Kidney (tissue), 14 donors: ENCODE data around the gene SOX30. TPM values are rescaled to one million over a fixed set of nuclear protein-coding genes. Genes with fewer than 3 reads are reported as not detected.
"Not testable (repeated sequence)": the region's sequence is repeated elsewhere in the genome, so short reads cannot be mapped to it uniquely, and the experiment has no call there.

Experiments used
- DNase-seq, 5 donors: peaks; one replicate each; pipeline ENCODE4 v3.0.0-alpha.2; 2013 to 2020
- FAIRE-seq: peaks from 2 replicates; lab custom pipeline; 2012; peaks lifted over from hg19 to GRCh38; lab: Jason Lieb, UNC
- H3K27ac ChIP-seq, 2 donors: one replicate each; pipeline ENCODE4 v1.7.0; 2013; ENCODE audit warnings: low read depth in 2 of 2, low read length in 2 of 2, inconsistent platforms in 1 of 2
- H3K27me3 ChIP-seq: one replicate; pipeline ENCODE4 v1.7.1; 2013; ENCODE audit warnings: low read length, inconsistent platforms; ENCODE audit not compliant: control insufficient read depth, insufficient read depth
- H3K36me3 ChIP-seq, 3 donors: one replicate each; pipeline versions ENCODE4 v1.7.0 to v1.7.1; 2013; ENCODE audit warnings: low read length in 3 of 3, control low read depth in 1 of 3, inconsistent platforms in 1 of 3; ENCODE audit not compliant: insufficient read depth in 3 of 3, control insufficient read depth in 2 of 3
- H3K4me1 ChIP-seq, 3 donors: one replicate each; pipeline versions ENCODE4 v1.7.0 to v1.7.1; 2013; ENCODE audit warnings: low read length in 3 of 3, inconsistent platforms in 1 of 3, low read depth in 1 of 3; ENCODE audit not compliant: control insufficient read depth in 2 of 3, insufficient read depth in 2 of 3
- H3K4me3 ChIP-seq, 3 donors: one replicate each; pipeline versions ENCODE4 v1.7.0 to v1.8.1; 2013; ENCODE audit warnings: low read length in 3 of 3, control low read depth in 1 of 3, inconsistent platforms in 1 of 3
- H3K9ac ChIP-seq, 3 donors: one replicate each; pipeline versions ENCODE4 v1.7.0 to v1.7.1; 2013; ENCODE audit warnings: low read length in 3 of 3, control low read depth in 1 of 3, inconsistent platforms in 1 of 3
- H3K9me3 ChIP-seq, 3 donors: one replicate each; pipeline versions ENCODE4 v1.7.0 to v1.7.1; 2013; ENCODE audit warnings: low read length in 3 of 3, control low read depth in 1 of 3, inconsistent platforms in 1 of 3; ENCODE audit not compliant: control insufficient read depth in 2 of 3, insufficient read depth in 1 of 3
- CTCF ChIP-seq: IDR thresholded peaks from 3 replicates; pipeline ENCODE4 v1.5.1; 2012; ENCODE audit warnings: mild to moderate bottlenecking, moderate library complexity, borderline replicate concordance; ENCODE audit not compliant: insufficient read depth; ENCODE audit errors: extremely low read depth
- intact Hi-C: fragments of 100-400 bp; cut with DNase I; formaldehyde crosslinking; loops from one replicate; pipeline ENCODE4 v1.11.1; 2022
- polyA plus RNA-seq: library from polyadenylated mRNA; stranded (reverse); fragments of 350-450 nt; fragmentation: Illumina TruSeq; extraction: RNeasy Lipid Tissue Mini Kit (QIAGEN cat#74804); gene quantifications from one replicate; pipeline ENCODE4 v1.2.3, GENCODE V29; 2014; ENCODE audit warnings: low read depth, low replicate concordance; ENCODE audit not compliant: insufficient read depth
- total RNA-seq: library from RNA; stranded (reverse); fragmentation: NEBNext Ultra II Directional; extraction: Animal tissue kit (Norgen Biotek cat#: 25700); gene quantifications from one replicate; pipeline ENCODE4 v1.2.1, GENCODE V29; 2021
- donor health status: control.
- donor health status: control.
- donor health status: control.
- donor health status: control.
- donor health status: control.
- donor health status: DM: yes; HTN: yes; CAD: no.
- donor health status: Normal renal cell carcinoma (clear cell type).

SOX30 gene
- total and polyA plus RNA-seq, 2 donors from 2014 or later = 0.09 TPM; not detected in 1

GRCh38 chr5:157681048-157681447 lies 28.8 kb upstream of the SOX30 start:
- FAIRE-seq (no peak), DNase-seq (no peak)
- Histone ChIP-seq H3K9me3 (no peaks in the 10 kb centered on the region), H3K27me3 (no peaks in the 10 kb centered on the region), H3K9ac (no peak overlapping the region), H3K4me1 (no peaks in the 10 kb centered on the region), H3K36me3 (no peaks in the 10 kb centered on the region), H3K27ac (no peak overlapping the region), H3K4me3 (no peak overlapping the region)
- intact Hi-C loops = no loop called here
- no peak for TF ChIP-seq CTCF

DNA sequence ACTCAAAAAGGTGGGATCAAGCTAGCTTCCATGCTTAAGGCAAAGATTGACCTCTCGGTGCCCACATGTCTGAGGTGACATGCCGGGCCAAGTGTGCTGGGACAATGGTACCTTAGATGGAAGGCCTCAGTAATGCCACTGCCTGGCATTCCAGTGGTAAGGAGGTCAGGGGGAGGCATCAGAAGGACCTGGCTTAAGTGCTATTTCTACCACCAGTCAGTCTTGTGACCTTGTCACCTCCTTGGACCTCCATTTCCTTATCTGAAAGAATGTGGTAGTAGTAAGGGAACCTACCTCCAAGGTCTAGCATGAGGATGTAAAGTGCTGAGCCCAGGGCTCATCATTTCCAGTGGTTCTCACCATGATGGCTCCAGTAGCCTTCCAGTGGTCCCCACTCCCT lies 28.0 kb upstream of the SOX30 start:
- no peak for TF ChIP-seq CTCF
- Histone ChIP-seq H3K4me3 (no peak overlapping the region), H3K27me3 (no peaks in the 10 kb centered on the region), H3K36me3 (no peaks in the 10 kb centered on the region), H3K27ac (no peak overlapping the region), H3K4me1 (no peaks in the 10 kb centered on the region), H3K9ac (no peak overlapping the region), H3K9me3 (no peaks in the 10 kb centered on the region)
- no peak for DNase-seq
- FAIRE-seq = no peak
- intact Hi-C loops = no loop called here

DNA sequence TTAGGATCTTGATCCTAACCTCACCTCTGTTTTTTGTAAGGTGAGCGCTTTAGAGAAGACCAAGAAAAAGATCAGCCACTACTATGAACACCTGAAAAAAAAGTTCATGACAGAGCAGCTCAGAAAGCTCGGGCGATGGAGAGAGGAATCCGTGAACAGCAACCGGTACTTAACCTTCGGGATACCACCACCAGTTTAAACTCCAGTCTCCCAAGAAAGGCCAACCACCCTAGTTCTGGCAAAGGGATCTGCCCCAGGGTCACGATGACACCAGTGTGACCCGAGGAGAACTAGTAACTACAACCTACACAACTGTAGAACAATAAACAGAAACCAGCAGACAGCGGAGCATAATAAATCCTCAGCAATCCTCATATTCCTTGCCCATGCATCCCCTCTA lies 27.6 kb upstream of the SOX30 start:
- no peak overlapping the region for H3K9ac ChIP-seq
- H3K27me3 ChIP-seq = no peaks in the 10 kb centered on the region
- TF ChIP-seq CTCF = no peak
- no peaks in the 10 kb centered on the region for H3K9me3 ChIP-seq
- no peak overlapping the region for H3K27ac ChIP-seq
- FAIRE-seq (no peak), DNase-seq (no peak)
- no peaks in the 10 kb centered on the region for H3K36me3 ChIP-seq
- intact Hi-C loops = no loop called here
- no peak overlapping the region for H3K4me3 ChIP-seq
- no peaks in the 10 kb centered on the region for H3K4me1 ChIP-seq

DNA sequence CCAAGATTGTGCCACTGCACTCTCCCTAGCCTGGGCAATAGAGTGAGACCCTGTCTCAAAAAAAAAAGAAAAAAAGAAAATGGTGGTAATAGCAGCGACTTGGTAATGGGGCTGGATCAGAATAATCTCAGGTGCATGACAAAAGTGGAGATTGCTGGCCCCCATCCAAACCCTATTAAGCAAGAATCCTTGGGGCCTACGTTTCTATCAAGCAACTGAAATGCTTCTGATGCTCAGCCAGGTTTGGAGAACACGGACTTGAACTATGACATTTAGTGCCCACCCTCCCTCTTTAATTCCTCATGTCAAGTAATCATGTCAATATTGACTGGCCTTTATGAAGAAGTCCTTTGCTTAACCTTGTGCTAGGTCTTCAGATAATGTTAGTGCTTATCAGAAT lies 25.7 kb upstream of the SOX30 start:
- no peak for TF ChIP-seq CTCF
- intact Hi-C loops = no loop called here

GRCh38 chr5:157674351-157674750 lies 22.1 kb upstream of the SOX30 start:
- FAIRE-seq, DNase-seq, intact Hi-C loops, H3K9ac ChIP-seq, H3K36me3 ChIP-seq, H3K27me3 ChIP-seq, H3K4me3 ChIP-seq, H3K27ac ChIP-seq, H3K9me3 ChIP-seq, H3K4me1 ChIP-seq: not testable (repeated sequence)

More for the DNA sequence above, 25.7 kb upstream of the SOX30 start:
- no peak for FAIRE-seq
- no peak for DNase-seq
- Histone ChIP-seq H3K4me1 (no peaks in the 10 kb centered on the region), H3K4me3 (no peak overlapping the region), H3K27ac (no peak overlapping the region), H3K36me3 (no peaks in the 10 kb centered on the region), H3K9me3 (no peaks in the 10 kb centered on the region), H3K9ac (no peak overlapping the region), H3K27me3 (no peaks in the 10 kb centered on the region)
